Neuronal stem cell (in vitro differentiated cells): Measurements from ENCODE around the gene ORM2. TPM values are rescaled to one million over a fixed set of nuclear protein-coding genes. Genes with fewer than 3 reads are reported as not detected.
"Not testable (repeated sequence)": the region's sequence is repeated elsewhere in the genome, so short reads cannot be mapped to it uniquely, and the experiment has no call there.

Experiments
- DNase-seq: peaks from one replicate; pipeline ENCODE4 v3.0.0-alpha.2; 2013; ENCODE audit warnings: low spot score
- H2AFZ ChIP-seq: one replicate; pipeline ENCODE4 v1.6.1; 2013; ENCODE audit warnings: mild to moderate bottlenecking, low read length, inconsistent platforms
- H2AK5ac ChIP-seq: 2 replicates; pipeline ENCODE4 v1.6.1; 2013; ENCODE audit warnings: low read depth, mild to moderate bottlenecking, inconsistent platforms, low read length, moderate library complexity, mixed read lengths
- H2BK120ac ChIP-seq: 2 replicates; pipeline ENCODE4 v1.6.1; 2013; ENCODE audit warnings: low read depth, mild to moderate bottlenecking, inconsistent platforms, low read length, moderate library complexity, mixed read lengths
- H2BK12ac ChIP-seq: one replicate; pipeline ENCODE4 v1.6.1; 2013; ENCODE audit warnings: low read length, inconsistent platforms
- H2BK15ac ChIP-seq: 2 replicates; pipeline ENCODE4 v1.6.1; 2013; ENCODE audit warnings: mild to moderate bottlenecking, low read length, inconsistent platforms, mixed read lengths
- H2BK5ac ChIP-seq: one replicate; pipeline ENCODE4 v1.6.1; 2013; ENCODE audit warnings: inconsistent platforms, mild to moderate bottlenecking, low read length, moderate library complexity
- H3K14ac ChIP-seq: one replicate; pipeline ENCODE4 v1.6.1; 2013; ENCODE audit warnings: low read length, inconsistent platforms
- H3K18ac ChIP-seq: 2 replicates; pipeline ENCODE4 v1.6.1; 2013; ENCODE audit warnings: low read length, inconsistent platforms
- H3K23ac ChIP-seq: 2 replicates; pipeline ENCODE4 v1.6.1; 2013; ENCODE audit warnings: low read depth, mild to moderate bottlenecking, mixed read lengths, low read length, inconsistent platforms; ENCODE audit not compliant: poor library complexity
- H3K27ac ChIP-seq: replicated peaks from 3 replicates; pipeline ENCODE4 v1.5.1; 2013; ENCODE audit warnings: low read length, inconsistent platforms
- H3K27me3 ChIP-seq, 3 experiments: 2 replicates each; pipeline ENCODE4 v1.6.1; 2013; ENCODE audit warnings: low read length in 3 of 3, mild to moderate bottlenecking in 2 of 3, inconsistent platforms in 1 of 3, low read depth in 1 of 3, mixed read lengths in 1 of 3, moderate library complexity in 1 of 3; ENCODE audit not compliant: control insufficient read depth in 3 of 3, insufficient read depth in 3 of 3
- H3K36me3 ChIP-seq, 2 donors: replicated peaks in 1 of 2; 2 replicates each; pipeline ENCODE4 v1.6.1; 2013; ENCODE audit warnings: low read length in 2 of 2; ENCODE audit not compliant: control insufficient read depth in 2 of 2, insufficient read depth in 2 of 2
- H3K4ac ChIP-seq: 2 replicates; pipeline ENCODE4 v1.6.1; 2013; ENCODE audit warnings: inconsistent platforms, mild to moderate bottlenecking, low read length, moderate library complexity
- H3K4me1 ChIP-seq, 2 donors: 1 replicate in 1 of 2; 2 replicates in 1 of 2; pipeline ENCODE4 v1.6.1; 2013; ENCODE audit warnings: low read length in 2 of 2, low read depth in 1 of 2; ENCODE audit not compliant: control insufficient read depth in 2 of 2, insufficient read depth in 1 of 2
- H3K4me2 ChIP-seq: one replicate; pipeline ENCODE4 v1.6.1; 2013; ENCODE audit warnings: mild to moderate bottlenecking, low read length, inconsistent platforms; ENCODE audit not compliant: insufficient read depth, poor library complexity, severe bottlenecking
- H3K4me3 ChIP-seq, 2 donors: 2 replicates each; pipeline ENCODE4 v1.5.1; 2013; ENCODE audit warnings: low read length in 2 of 2, mild to moderate bottlenecking in 2 of 2, inconsistent platforms in 1 of 2, moderate library complexity in 1 of 2
- H3K79me1 ChIP-seq: one replicate; pipeline ENCODE4 v1.6.1; 2013; ENCODE audit warnings: low read depth, mild to moderate bottlenecking, inconsistent platforms, low read length, moderate library complexity
- H3K9ac ChIP-seq: one replicate; pipeline ENCODE4 v1.6.1; 2013; ENCODE audit warnings: mild to moderate bottlenecking, low read depth, low read length, inconsistent platforms; ENCODE audit not compliant: poor library complexity
- H3K9me3 ChIP-seq, 2 donors: replicated peaks in 1 of 2; 2 replicates each; pipeline versions ENCODE3 to v1.6.1; 2013; ENCODE audit warnings: low read length in 2 of 2, mild to moderate bottlenecking in 2 of 2, inconsistent platforms in 1 of 2, low read depth in 1 of 2, mixed read lengths in 1 of 2, moderate library complexity in 1 of 2; ENCODE audit not compliant: control insufficient read depth in 2 of 2, insufficient read depth in 1 of 2
- H4K8ac ChIP-seq: one replicate; pipeline ENCODE4 v1.6.1; 2013; ENCODE audit warnings: low read depth, mild to moderate bottlenecking, inconsistent platforms, low read length, moderate library complexity
- H4K91ac ChIP-seq: one replicate; pipeline ENCODE4 v1.6.1; 2013; ENCODE audit warnings: low read length, low read depth, mild to moderate bottlenecking, inconsistent platforms; ENCODE audit not compliant: poor library complexity
- WGBS, 2 donors: extraction: QIAGEN DNeasy Blood & Tissue Kit; methylation state at CpG; one replicate each; pipeline ENCODE4 v1.1.7; 2013; ENCODE audit warnings: missing lambda C conversion rate in 2 of 2, mixed read lengths in 1 of 2; ENCODE audit not compliant: insufficient read length in 2 of 2, insufficient replicate concordance in 1 of 2; ENCODE audit errors: extremely low coverage in 2 of 2; 5-methylcytosine and 5-hydroxymethylcytosine counted together
- polyA plus RNA-seq, 2 experiments: library from polyadenylated mRNA; stranded (reverse); fragments of 200-250 nt; gene quantifications; one replicate each; pipeline ENCODE4 v1.2.3, GENCODE V29; 2013

Gene ORM2
- 0.14 TPM for polyA plus RNA-seq (2013, experiment 1 of 2)
- 0.08 TPM for polyA plus RNA-seq (2013, experiment 2 of 2)

GRCh38 chr9:114329625-114330022, at the start of gene ORM2:
Gene ORM2 (plus strand): TSS chr9:114329869. CDS start chr9:114329905, 36 bp downstream.
- H3K9ac ChIP-seq, H3K18ac ChIP-seq, H3K79me1 ChIP-seq, H3K36me3 ChIP-seq, H4K91ac ChIP-seq, H3K23ac ChIP-seq, H2BK5ac ChIP-seq, H4K8ac ChIP-seq, H2BK12ac ChIP-seq, H3K14ac ChIP-seq, H2AFZ ChIP-seq, H2AK5ac ChIP-seq, H3K4ac ChIP-seq, H3K4me2 ChIP-seq, DNase-seq, H3K9me3 ChIP-seq, H2BK15ac ChIP-seq, H2BK120ac ChIP-seq, H3K4me3 ChIP-seq, H3K27ac ChIP-seq, H3K4me1 ChIP-seq: not testable (repeated sequence)
- peaks cover 0 to 16% (median 2%) of the 10 kb centered on the region in 3 experiments for H3K27me3 ChIP-seq
- WGBS, 2 donors = no CpG with 5 or more reads among the region's 10 CpGs

GRCh38 chr9:114280636-114281472, 48.8 kb upstream of the ORM2 start:
- Histone ChIP-seq H3K27me3 (no peaks in the 10 kb centered on the region), H2BK12ac (no peak overlapping the region), H3K4me1 (peaks cover 4 to 7% of the 10 kb centered on the region in 2 donors), H2BK120ac (no peak overlapping the region), H4K8ac (no peak overlapping the region), H2BK15ac (no peak overlapping the region), H3K27ac (no peak overlapping the region), H3K9ac (no peak overlapping the region), H3K14ac (no peak overlapping the region), H3K4me2 (no peak overlapping the region), H3K79me1 (no peaks in the 10 kb centered on the region), H2AFZ (no peak overlapping the region), H2AK5ac (no peak overlapping the region), H2BK5ac (no peak overlapping the region), H3K4me3 (peak overlapping the region in 1 of 2 donors; percentile 26), H3K4ac (no peak overlapping the region), H4K91ac (no peak overlapping the region), H3K36me3 (peaks cover 10% of the 10 kb centered on the region in 2 donors), H3K23ac (no peak overlapping the region), H3K18ac (no peak overlapping the region), H3K9me3 (no peaks in the 10 kb centered on the region)
- no CpG with 5 or more reads among the region's 8 CpGs for WGBS, 2 donors
- no peak for DNase-seq

GRCh38 chr9:114281473-114282103, 48.1 kb upstream of the ORM2 start:
- no peak overlapping the region for H3K14ac ChIP-seq

GRCh38 chr9:114282104-114282485, 47.6 kb upstream of the ORM2 start:
- no peak overlapping the region for H2AFZ ChIP-seq
- no peak overlapping the region for H3K23ac ChIP-seq
- H2BK120ac ChIP-seq = no peak overlapping the region
- H3K79me1 ChIP-seq = no peaks in the 10 kb centered on the region
- H3K4me1 ChIP-seq = peaks cover 7% of the 10 kb centered on the region in 2 donors
- peaks cover 7% of the 10 kb centered on the region in 2 donors for H3K36me3 ChIP-seq
- H3K4me2 ChIP-seq = no peak overlapping the region
- no peak overlapping the region for H3K4me3 ChIP-seq
- H3K9ac ChIP-seq = no peak overlapping the region
- H3K9me3 ChIP-seq = no peaks in the 10 kb centered on the region
- H3K27me3 ChIP-seq = no peaks in the 10 kb centered on the region
- H4K91ac ChIP-seq = no peak overlapping the region
- no peak overlapping the region for H3K4ac ChIP-seq
- DNase-seq = no peak
- H2BK15ac ChIP-seq = no peak overlapping the region
- no peak overlapping the region for H2BK5ac ChIP-seq
- no peak overlapping the region for H2BK12ac ChIP-seq
- no peak overlapping the region for H3K14ac ChIP-seq
- H2AK5ac ChIP-seq = no peak overlapping the region
- H3K18ac ChIP-seq = peak overlapping the region; percentile 1
- WGBS, 2 donors = no CpG with 5 or more reads among the region's 10 CpGs
- H3K27ac ChIP-seq = no peak overlapping the region
- no peak overlapping the region for H4K8ac ChIP-seq

More at GRCh38 chr9:114281473-114282103, 48.1 kb upstream of the ORM2 start:
- Histone ChIP-seq H3K18ac (no peak overlapping the region), H3K27me3 (no peaks in the 10 kb centered on the region), H4K91ac (no peak overlapping the region), H3K23ac (no peak overlapping the region), H2BK15ac (no peak overlapping the region), H3K36me3 (peaks cover 7 to 8% of the 10 kb centered on the region in 2 donors), H3K9ac (no peak overlapping the region), H2BK120ac (no peak overlapping the region), H4K8ac (no peak overlapping the region), H3K4me3 (no peak overlapping the region), H3K79me1 (no peaks in the 10 kb centered on the region), H3K27ac (no peak overlapping the region), H3K4me1 (peaks cover 7% of the 10 kb centered on the region in 2 donors), H2BK12ac (no peak overlapping the region), H3K4ac (no peak overlapping the region), H2AFZ (no peak overlapping the region), H2AK5ac (no peak overlapping the region), H2BK5ac (no peak overlapping the region), H3K4me2 (no peak overlapping the region), H3K9me3 (no peaks in the 10 kb centered on the region)
- no CpG with 5 or more reads among the region's 12 CpGs for WGBS, 2 donors
- no peak for DNase-seq
